ENCODE results near the gene PANK1. TPM values are rescaled to one million over a fixed set of nuclear protein-coding genes. Genes with fewer than 3 reads are reported as not detected.

The PANK1 gene
- total RNA-seq, 1 donor from 2014 or later = 21.4 TPM

GRCh38 chr10:89652806-89653370, 7.8 kb upstream of the PANK1 start:
- Histone ChIP-seq H3K4me1 (peaks cover 6% of the 10 kb centered on the region), H3K27ac (replicated peaks) (no peak overlapping the region), H3K9me3 (replicated peaks) (no peaks in the 10 kb centered on the region), H3K4me3 (no peak overlapping the region), H3K36me3 (no peaks in the 10 kb centered on the region), H3K27me3 (ENCODE audit: low read depth) (no peaks in the 10 kb centered on the region)
- intact Hi-C loops (cut with micrococcal nuclease) = no loop called here
- DNase-seq = no peak
- TF ChIP-seq CTCF (IDR thresholded peaks at IDR 0.05; ENCODE audit: borderline replicate concordance) = no peak

GRCh38 chr10:89651916-89652573, 7.0 kb upstream of the PANK1 start:
- no peak overlapping the region for H3K27ac ChIP-seq (replicated peaks)
- H3K9me3 ChIP-seq (replicated peaks) = no peaks in the 10 kb centered on the region
- intact Hi-C loops (cut with micrococcal nuclease) = no loop called here
- H3K36me3 ChIP-seq = no peaks in the 10 kb centered on the region
- no peak overlapping the region for H3K4me3 ChIP-seq
- no peak for TF ChIP-seq CTCF (IDR thresholded peaks at IDR 0.05; ENCODE audit: borderline replicate concordance)
- H3K4me1 ChIP-seq = peaks cover 9% of the 10 kb centered on the region
- H3K27me3 ChIP-seq (ENCODE audit: low read depth) = no peaks in the 10 kb centered on the region
- DNase-seq = no peak

GRCh38 chr10:89651205-89651915, 6.3 kb upstream of the PANK1 start:
- Histone ChIP-seq H3K27me3 (ENCODE audit: low read depth) (no peaks in the 10 kb centered on the region), H3K9me3 (replicated peaks) (no peaks in the 10 kb centered on the region), H3K27ac (replicated peaks) (no peak overlapping the region), H3K4me1 (peaks cover 12% of the 10 kb centered on the region), H3K4me3 (no peak overlapping the region), H3K36me3 (no peaks in the 10 kb centered on the region)
- no peak for DNase-seq
- TF ChIP-seq CTCF (IDR thresholded peaks at IDR 0.05; ENCODE audit: borderline replicate concordance) = no peak
- intact Hi-C loops (cut with micrococcal nuclease) = no loop called here

- no peak overlapping the region for H3K4me3 ChIP-seq
- H3K27me3 ChIP-seq (ENCODE audit: low read depth) = no peaks in the 10 kb centered on the region
- peaks cover 34% of the 10 kb centered on the region for H3K4me1 ChIP-seq
- H3K36me3 ChIP-seq = no peaks in the 10 kb centered on the region
- no peak for DNase-seq
- no peak for TF ChIP-seq CTCF (IDR thresholded peaks at IDR 0.05; ENCODE audit: borderline replicate concordance)
- H3K27ac ChIP-seq (replicated peaks) = peak overlapping the region; percentile 99
- intact Hi-C loops (cut with micrococcal nuclease) = no loop called here
- H3K9me3 ChIP-seq (replicated peaks) = no peaks in the 10 kb centered on the region
These were observed 4.0 kb upstream of the PANK1 start for GRCh38 chr10:89649051-89649450.

- Histone ChIP-seq H3K9me3 (replicated peaks) (no peaks in the 10 kb centered on the region), H3K27me3 (ENCODE audit: low read depth) (no peaks in the 10 kb centered on the region), H3K27ac (replicated peaks) (peak overlapping the region; percentile 99), H3K4me3 (no peak overlapping the region), H3K4me1 (peaks cover 40% of the 10 kb centered on the region), H3K36me3 (no peaks in the 10 kb centered on the region)
- intact Hi-C loops (cut with micrococcal nuclease) = no loop called here
- DNase-seq = peak; percentile 27
- no peak for TF ChIP-seq CTCF (IDR thresholded peaks at IDR 0.05; ENCODE audit: borderline replicate concordance)
These were observed 3.0 kb upstream of the PANK1 start for GRCh38 chr10:89648074-89648473.

Data from left ventricle myocardium inferior (tissue), 1 donor.